NCI-H2107 treated with DMSO at 0.1 percent for 48 hours (cell line): ENCODE data around the gene UGT2B15.
"Not testable (repeated sequence)": the region's sequence is repeated elsewhere in the genome, so short reads cannot be mapped to it uniquely, and the experiment has no call there.

Experiments
- DNase-seq: peaks from one replicate; lab custom pipeline; 2025; ENCODE audit not compliant: unreplicated experiment; lab: John Stamatoyannopoulos, UW

UGT2B15 gene

GRCh38 chr4:68670479-68670939, at the start of gene UGT2B15:
UGT2B15 (minus strand) TSS chr4:68670652; CDS start chr4:68670618, 34 bp downstream.
- not testable (repeated sequence) for DNase-seq

GRCh38 chr4:68719075-68719473, 48.6 kb upstream of the UGT2B15 start:
- no peak for DNase-seq

GRCh38 chr4:68718447-68719074, 48.1 kb upstream of the UGT2B15 start:
- DNase-seq: no peak

GRCh38 chr4:68717999-68718398, 47.5 kb upstream of the UGT2B15 start:
- no peak for DNase-seq

DNA sequence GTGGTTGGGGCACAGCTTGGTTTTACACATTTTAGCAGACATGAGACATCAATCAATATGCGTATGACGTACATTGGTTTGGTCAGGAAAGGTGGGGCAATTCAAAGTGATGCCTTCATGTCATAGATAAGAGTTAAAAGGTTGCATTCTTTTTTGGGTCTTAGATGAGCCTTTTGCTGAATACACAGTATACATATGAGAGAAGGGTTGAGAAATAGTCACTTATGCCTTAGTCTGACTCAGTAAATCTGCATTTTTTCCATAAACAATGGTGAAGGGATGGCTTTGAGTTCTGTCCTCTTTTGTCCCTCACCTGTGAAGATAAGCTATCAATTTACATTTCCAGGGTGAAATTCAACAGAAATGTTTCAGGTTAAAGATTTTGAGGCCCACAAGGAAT, 43.9 kb upstream of the UGT2B15 start:
- no peak for DNase-seq

DNA sequence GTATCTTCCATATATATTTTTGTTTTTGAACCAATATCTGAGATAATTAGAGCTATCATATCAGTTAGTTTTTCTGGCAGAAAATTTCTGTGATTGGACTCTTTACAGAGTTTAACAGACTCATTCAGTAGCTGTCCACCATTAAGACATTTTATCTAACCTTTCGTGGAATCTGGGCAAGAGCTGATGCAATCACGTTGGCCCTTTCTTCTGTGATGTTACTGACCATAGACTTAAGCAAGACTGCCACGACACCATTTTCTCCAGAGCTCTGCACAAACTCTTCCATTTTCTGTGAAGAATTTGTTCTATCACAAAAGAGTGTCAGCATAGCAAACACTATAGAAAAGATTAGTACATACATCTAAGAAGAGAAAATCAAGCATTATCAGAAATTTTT, 41.8 kb upstream of the UGT2B15 start:
- DNase-seq: no peak

DNA sequence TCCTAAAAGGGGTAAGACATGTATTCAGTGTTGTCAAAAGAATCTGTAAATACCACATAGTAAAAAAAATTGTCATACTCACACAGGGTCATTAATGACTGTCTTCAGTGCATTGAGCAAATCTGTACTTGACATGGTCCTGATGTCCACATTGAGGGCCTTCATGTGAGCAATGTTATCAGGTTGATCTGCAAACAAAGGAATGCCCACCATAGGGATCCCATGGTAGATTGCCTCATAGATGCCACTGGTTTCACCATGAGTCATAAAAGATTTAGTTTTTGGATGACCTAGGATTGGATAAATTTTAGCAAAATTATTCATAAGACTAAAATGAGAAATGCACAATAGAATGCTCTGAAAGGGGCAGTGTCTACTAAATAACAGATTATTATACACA, 38.1 kb upstream of the UGT2B15 start:
- no peak for DNase-seq

DNA sequence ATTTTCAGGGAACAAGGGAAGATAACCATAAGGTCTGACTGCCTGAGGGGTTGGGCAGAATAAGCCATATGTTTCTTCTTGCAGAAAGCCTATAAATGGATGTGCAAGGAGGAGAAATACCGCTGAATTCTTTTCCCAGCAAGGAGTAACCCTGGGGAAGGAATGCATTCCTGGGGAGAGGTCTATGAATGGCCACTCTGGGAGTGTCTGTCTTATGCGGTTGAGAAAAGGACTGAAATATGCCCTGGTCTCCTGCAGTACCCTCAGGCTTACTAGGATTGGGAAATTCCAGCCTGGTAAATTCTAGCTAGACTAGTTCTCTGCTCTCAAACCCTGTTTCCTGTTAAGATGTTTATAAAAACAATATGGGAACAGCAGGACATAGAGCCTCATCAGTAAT, 32.7 kb upstream of the UGT2B15 start:
- DNase-seq: not testable (repeated sequence)

- no peak for DNase-seq
These were observed 29.7 kb upstream of the UGT2B15 start for GRCh38 chr4:68700152-68700551.

DNA sequence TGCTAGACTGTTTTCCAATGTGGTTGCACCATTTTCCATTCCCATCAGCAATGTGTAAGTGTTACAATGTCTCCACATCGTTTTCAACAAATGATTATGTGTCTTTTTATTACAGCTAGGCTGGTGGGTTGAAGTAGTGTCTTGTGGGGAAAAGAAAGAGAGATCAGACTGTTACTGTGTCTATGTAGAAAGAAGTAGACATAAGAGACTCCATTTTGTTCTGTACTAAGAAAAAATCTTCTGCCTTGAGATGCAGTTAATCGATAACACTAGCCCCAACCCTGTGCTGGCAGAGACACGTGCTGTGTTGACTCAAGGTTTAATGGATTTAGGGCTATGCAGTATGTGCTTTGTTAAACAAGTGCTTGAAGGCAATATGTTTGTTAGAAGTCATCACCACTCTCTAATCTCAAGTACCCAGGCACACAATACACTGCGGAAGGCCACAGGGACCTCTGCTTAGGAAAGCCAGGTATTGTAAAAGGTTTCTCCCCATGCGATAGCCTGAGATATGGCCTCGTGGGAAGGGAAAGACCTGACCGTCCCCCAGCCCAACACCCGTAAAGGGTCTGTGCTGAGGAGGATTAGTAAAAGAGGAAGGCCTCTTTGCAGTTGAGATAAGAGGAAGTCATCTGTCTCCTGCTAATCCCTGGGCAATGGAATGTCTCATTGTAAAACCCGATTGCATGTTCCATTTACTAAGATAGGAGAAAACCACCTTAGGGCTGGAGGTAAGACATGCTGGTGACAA, 23.0 kb upstream of the UGT2B15 start:
- DNase-seq: no peak

DNA sequence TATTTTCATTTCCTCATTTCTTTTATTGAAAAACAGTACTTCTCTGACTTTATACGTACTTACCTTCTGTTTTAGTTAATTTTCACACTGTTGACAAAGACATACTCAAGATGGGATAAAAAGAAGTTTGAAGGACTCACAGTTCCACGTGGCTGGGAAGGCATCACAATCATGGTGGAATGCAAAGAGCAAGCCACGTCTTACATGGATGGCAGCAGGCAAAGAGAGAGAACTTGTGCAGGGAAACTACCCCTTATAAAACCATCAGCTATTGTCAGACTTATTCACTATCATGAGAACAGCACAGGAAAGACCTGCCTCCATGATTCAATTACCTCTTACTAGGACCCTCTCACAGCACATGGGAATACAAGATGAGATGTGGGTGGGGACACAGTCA, 20.7 kb upstream of the UGT2B15 start:
- DNase-seq: no peak

DNA sequence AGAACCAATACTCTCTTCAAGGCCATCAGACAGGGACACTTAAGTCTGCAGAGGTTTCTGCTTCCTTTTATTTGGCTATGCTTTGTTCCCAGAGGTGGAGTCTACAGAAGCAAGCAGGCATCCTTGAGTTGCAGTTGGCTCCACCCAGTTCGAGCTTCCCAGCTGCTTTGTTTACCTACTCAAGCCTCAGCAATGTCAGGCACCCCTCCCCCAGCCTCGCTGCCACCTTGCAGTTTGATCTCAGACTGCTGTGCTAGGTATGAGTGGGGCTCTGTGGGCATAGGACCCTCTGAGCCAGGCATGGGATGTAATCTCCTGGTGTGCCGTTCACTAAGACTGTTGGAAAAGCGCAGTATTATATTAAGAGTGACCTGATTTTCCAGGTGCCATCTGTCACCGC, 12.6 kb upstream of the UGT2B15 start:
- DNase-seq: no peak

DNA sequence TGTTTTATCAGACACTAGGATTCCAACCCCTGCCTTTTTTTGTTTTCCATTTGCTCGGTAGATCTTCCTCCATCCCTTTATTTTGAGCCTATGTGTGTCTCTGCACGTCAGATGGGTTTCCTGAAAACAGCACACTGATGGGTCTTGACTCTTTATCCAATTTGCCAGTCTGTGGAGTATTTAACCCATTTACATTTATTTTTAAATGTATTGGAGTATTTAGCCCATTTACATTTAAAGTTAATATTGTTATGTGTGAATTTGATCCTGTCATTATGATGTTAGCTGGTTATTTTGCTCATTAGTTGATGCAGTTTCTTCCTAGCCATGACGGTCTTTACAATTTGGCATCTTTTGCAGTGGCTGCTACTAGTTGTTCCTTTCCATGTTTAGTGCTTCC, 10.8 kb upstream of the UGT2B15 start:
- not testable (repeated sequence) for DNase-seq

- DNase-seq: no peak
These were observed 2.7 kb upstream of the UGT2B15 start for GRCh38 chr4:68673143-68673542.

- DNase-seq: not testable (repeated sequence)
These were observed 765 bp upstream of the UGT2B15 start for GRCh38 chr4:68671217-68671616.

DNA sequence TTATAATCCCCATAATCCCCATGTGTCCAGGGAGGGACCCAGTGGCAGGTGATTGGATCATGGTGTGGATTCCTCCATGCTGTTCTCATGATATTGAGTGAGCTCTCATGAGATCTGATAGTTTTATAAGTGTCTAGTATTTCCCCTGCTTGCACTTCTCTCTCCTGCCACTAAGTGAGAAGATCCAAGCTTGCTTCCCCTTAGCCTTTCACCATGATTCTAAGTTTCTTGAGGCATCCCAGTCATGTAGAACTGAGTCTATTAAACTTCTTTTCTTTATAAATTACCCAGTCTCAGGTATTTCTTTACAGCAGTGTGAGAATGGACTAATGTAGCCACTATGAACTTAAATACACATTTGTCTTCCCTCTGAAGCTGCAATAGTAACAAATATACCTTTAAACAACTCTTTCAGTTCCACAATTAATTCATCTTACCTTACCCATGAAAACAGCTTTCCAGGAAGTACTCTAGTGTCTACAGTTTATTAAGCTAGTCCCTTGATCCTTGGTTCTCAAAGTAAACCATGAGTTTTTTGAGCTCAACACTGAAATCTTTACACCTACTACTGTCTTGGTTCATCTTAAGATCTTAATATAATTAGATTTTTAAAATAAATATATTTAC, 1.8 kb downstream of the UGT2B15 start:
- DNase-seq: not testable (repeated sequence)

GRCh38 chr4:68667551-68667950, 2.9 kb downstream of the UGT2B15 start:
- not testable (repeated sequence) for DNase-seq

DNA sequence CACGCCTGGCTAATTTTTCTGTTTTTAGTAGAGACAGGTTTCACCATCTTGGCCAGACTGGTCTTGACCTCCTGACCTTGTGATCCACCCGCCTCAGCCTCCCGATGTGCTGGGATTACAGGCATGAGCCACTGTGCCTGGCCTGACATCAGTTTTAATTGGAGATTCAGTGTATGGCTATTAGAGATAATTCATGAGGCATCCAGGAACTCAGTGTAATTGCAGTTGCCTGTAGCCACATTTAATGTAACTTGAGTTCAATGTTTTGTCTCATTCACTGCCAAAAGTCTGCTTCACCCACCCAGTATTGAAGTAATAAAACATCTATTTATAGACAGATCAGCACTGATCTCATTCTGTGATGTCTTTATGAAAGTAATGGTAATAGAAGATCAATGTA, 5.7 kb downstream of the UGT2B15 start:
- not testable (repeated sequence) for DNase-seq

DNA sequence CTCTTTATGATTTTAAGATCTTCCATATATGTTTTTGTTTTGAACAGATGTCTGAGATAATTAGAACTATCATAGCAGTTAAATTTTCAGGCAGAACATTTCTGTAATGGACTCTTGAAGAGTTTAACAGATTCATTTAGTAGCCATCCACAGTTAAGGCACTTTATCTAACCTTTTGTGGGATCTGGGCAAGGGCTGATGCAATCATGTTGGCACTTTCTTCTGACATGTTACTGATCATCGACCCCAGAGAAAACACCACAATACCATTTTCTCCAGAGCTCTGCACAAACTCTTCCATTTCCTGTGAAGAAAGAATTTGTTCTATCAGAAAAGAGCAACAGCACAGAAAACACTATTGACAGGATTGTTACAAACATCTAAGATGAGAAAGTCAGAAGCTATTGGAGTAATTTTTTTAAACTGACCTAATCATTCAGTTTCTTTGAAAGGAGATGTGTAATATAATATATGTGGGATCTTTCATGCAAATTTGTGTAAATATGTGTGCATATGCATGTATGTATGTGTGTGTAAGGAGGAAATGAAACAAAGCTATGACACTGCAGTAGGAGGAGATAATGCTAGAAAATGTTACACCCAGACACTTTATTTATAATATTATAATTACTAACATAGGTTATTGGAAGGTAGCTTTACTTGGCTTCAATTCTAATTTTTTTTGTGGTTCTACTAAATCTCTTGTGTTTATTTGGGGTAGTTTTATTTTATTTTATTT, 7.4 kb downstream of the UGT2B15 start:
- not testable (repeated sequence) for DNase-seq

DNA sequence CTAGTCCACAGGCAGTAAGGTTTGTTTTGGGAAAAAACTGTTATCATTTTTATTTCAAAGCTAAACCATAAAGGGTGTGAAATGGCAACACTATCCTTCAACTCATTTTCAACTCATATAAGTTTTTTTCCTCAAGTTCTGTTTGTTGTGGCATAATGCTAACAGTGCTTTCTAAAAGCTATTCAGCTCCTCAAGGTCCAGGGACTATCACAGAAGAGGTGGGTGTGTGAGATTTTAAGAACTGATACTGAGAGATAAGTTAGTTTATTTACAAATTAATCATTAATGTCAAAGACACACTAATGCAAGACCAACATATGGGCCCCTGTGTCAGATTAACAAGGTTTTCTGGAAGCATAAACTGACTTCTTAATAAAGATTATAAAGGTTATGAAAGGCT, 11.8 kb downstream of the UGT2B15 start:
- no peak for DNase-seq

DNA sequence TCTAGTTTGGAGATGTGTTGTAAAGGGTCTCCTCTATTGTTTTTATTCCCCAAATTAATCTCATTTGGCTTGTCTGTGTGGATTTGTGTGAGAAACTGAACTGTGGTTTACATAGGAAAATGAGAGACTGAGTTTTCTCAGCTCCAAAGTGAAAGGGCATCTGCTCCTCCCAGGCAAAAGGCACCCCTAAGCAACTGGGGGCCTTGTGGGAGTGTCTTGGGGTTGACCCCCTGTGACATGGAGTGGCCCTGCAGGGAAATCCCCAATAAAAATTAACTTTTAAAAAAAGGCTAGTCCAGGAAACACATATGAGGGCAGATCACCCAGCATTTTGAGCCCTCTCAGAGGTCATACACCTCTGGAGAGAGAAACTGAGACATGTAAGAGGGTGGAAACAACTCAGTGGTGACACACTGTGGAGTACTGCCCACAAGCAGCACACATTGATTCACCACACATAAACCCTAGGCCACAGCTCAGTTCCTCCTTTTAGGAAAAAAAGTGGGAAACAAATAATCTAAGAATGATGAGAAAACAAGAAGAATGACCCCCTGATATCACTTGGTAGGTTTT, 13.3 kb downstream of the UGT2B15 start:
- not testable (repeated sequence) for DNase-seq
